Erythroblast (primary cell): Measurements from ENCODE around the gene NAP1L4.

Experiments
- DNase-seq, 2 experiments: peaks; one replicate each; lab custom pipeline; 2025; lab: John Stamatoyannopoulos, UW
- GATA1 ChIP-seq: IDR thresholded peaks from 2 replicates; pipeline ENCODE4 v1.6.1; 2011; ENCODE audit warnings: low read depth, mild to moderate bottlenecking, control low read depth, low read length, moderate library complexity
- POLR2A ChIP-seq: IDR thresholded peaks from 2 replicates; pipeline ENCODE4 v1.6.1; 2011; ENCODE audit warnings: mild to moderate bottlenecking, low read length

NAP1L4 gene

GRCh38 chr11:2926611-2927051 lies 65.5 kb downstream of the NAP1L4 start:
- TF ChIP-seq GATA1, result no peak
- TF ChIP-seq POLR2A, result no peak
- no peak for DNase-seq

GRCh38 chr11:2924821-2925675 lies 67.1 kb downstream of the NAP1L4 start:
- TF ChIP-seq GATA1 (no peak), POLR2A (no peak)
- no peak for DNase-seq

GRCh38 chr11:2924381-2924780 lies 67.7 kb downstream of the NAP1L4 start:
- no peak for DNase-seq
- no peak for TF ChIP-seq GATA1
- no peak for TF ChIP-seq POLR2A

GRCh38 chr11:2923446-2924375 lies 68.4 kb downstream of the NAP1L4 start:
- no peak for DNase-seq
- no peak for TF ChIP-seq POLR2A
- no peak for TF ChIP-seq GATA1

GRCh38 chr11:2922655-2923054 lies 69.5 kb downstream of the NAP1L4 start:
- DNase-seq, result no peak
- TF ChIP-seq POLR2A (no peak), GATA1 (no peak)

GRCh38 chr11:2921742-2922493 lies 70.2 kb downstream of the NAP1L4 start:
- TF ChIP-seq POLR2A (no peak), GATA1 (no peak)
- DNase-seq, result no peak

- no peak for DNase-seq
- no peak for TF ChIP-seq POLR2A
- TF ChIP-seq GATA1, result no peak
Observed at GRCh38 chr11:2921261-2921660, 70.9 kb downstream of the NAP1L4 start.

GRCh38 chr11:2920343-2920742 lies 71.8 kb downstream of the NAP1L4 start:
- no peak for DNase-seq
- TF ChIP-seq POLR2A, result no peak
- no peak for TF ChIP-seq GATA1

GRCh38 chr11:2919837-2920236 lies 72.3 kb downstream of the NAP1L4 start:
- no peak for TF ChIP-seq POLR2A
- TF ChIP-seq GATA1, result no peak

GRCh38 chr11:2919188-2919587 lies 72.9 kb downstream of the NAP1L4 start:
- TF ChIP-seq GATA1, result no peak
- no peak for TF ChIP-seq POLR2A
- DNase-seq, result no peak

More at GRCh38 chr11:2919837-2920236, 72.3 kb downstream of the NAP1L4 start:
- no peak for DNase-seq

GRCh38 chr11:2917842-2918490 lies 74.2 kb downstream of the NAP1L4 start:
- no peak for DNase-seq
- no peak for TF ChIP-seq GATA1

- no peak for DNase-seq
- TF ChIP-seq POLR2A (no peak), GATA1 (no peak)
Observed at GRCh38 chr11:2916892-2917645, 75.1 kb downstream of the NAP1L4 start.
